ENCODE results near the gene MBD6.
A peak's percentile ranks its signal among the peaks of the same experiment; 100 is the strongest.

GRCh38 chr12:57519796-57520052 lies 2.9 kb upstream of the MBD6 start:
- TF ChIP-seq ZFP3 (CRISPR knock-in tag; IDR thresholded peaks at IDR 0.05) (no peak), ARNTL (CRISPR knock-in tag; IDR thresholded peaks at IDR 0.05; ENCODE audit: borderline replicate concordance, low read depth) (no peak), ZNF8 (CRISPR knock-in tag; IDR thresholded peaks at IDR 0.05) (no peak), OSR1 (CRISPR knock-in tag; IDR thresholded peaks at IDR 0.05) (no peak), CREB5 (CRISPR knock-in tag; IDR thresholded peaks at IDR 0.05; ENCODE audit: low read depth) (0 out of 2 replicates have a peak, but pooled peaks have one; percentile 10), TCF4 (CRISPR knock-in tag; IDR thresholded peaks at IDR 0.05; ENCODE audit: borderline replicate concordance) (no peak), TSHZ2 (CRISPR knock-in tag; IDR thresholded peaks at IDR 0.05) (no peak), GLIS3 (CRISPR knock-in tag; IDR thresholded peaks at IDR 0.05) (no peak; the same call in 1 of the 2 replicates), ISL1 (CRISPR knock-in tag; IDR thresholded peaks at IDR 0.05) (no peak), PPARA (CRISPR knock-in tag; IDR thresholded peaks at IDR 0.05; ENCODE audit: borderline replicate concordance) (no peak), PATZ1 (CRISPR knock-in tag; IDR thresholded peaks at IDR 0.05; ENCODE audit: borderline replicate concordance) (no peak), ZNF70 (CRISPR knock-in tag; IDR thresholded peaks at IDR 0.05) (no peak), ZFP30 (CRISPR knock-in tag; IDR thresholded peaks at IDR 0.05) (no peak)

Data from SK-N-SH treated with all-trans-retinoic acid at 6 μM for 48 hours (cell line).